Activated CD4-positive, alpha-beta T cell treated with anti-CD3 and anti-CD28 coated beads, Interleukin-2, amount 10 ng/mL, durations not matched to agents 24 days and 14 days (primary cell): Measurements from ENCODE around the gene DHRS3. TPM values are rescaled to one million over a fixed set of nuclear protein-coding genes. Genes with fewer than 3 reads are reported as not detected.
A peak's percentile ranks its signal among the peaks of the same experiment; 100 is the strongest.
"Not testable (repeated sequence)": the region's sequence is repeated elsewhere in the genome, so short reads cannot be mapped to it uniquely, and the experiment has no call there.

ENCODE experiments used
- DNase-seq: peaks from one replicate; pipeline ENCODE4 v3.0.0; 2022
- H3K27ac Mint-ChIP-seq: one replicate; pipeline ENCODE4 v1.8.0; 2022; ENCODE audit warnings: mild to moderate bottlenecking, mixed read lengths
- H3K27me3 Mint-ChIP-seq: one replicate; pipeline ENCODE4 v1.8.0; 2022; ENCODE audit warnings: mixed read lengths
- H3K36me3 Mint-ChIP-seq: one replicate; pipeline ENCODE4 v1.8.0; 2022; ENCODE audit warnings: low read depth, mild to moderate bottlenecking, mixed read lengths
- H3K4me1 Mint-ChIP-seq: one replicate; pipeline ENCODE4 v1.8.0; 2021; ENCODE audit warnings: mixed read lengths
- H3K4me3 Mint-ChIP-seq: one replicate; pipeline ENCODE4 v1.8.0; 2022; ENCODE audit warnings: mild to moderate bottlenecking, moderate library complexity, mixed read lengths
- H3K9me3 Mint-ChIP-seq: one replicate; pipeline ENCODE4 v1.8.0; 2021; ENCODE audit warnings: mixed read lengths
- intact Hi-C: fragments of 100-400 bp; cut with micrococcal nuclease; formaldehyde crosslinking; loops from one replicate; pipeline ENCODE4 v1.15.1; 2023
- total RNA-seq: library from RNA; stranded (reverse); gene quantifications from 2 replicates; pipeline ENCODE4 v1.2.3, GENCODE V29; 2022

Gene DHRS3, protein sequence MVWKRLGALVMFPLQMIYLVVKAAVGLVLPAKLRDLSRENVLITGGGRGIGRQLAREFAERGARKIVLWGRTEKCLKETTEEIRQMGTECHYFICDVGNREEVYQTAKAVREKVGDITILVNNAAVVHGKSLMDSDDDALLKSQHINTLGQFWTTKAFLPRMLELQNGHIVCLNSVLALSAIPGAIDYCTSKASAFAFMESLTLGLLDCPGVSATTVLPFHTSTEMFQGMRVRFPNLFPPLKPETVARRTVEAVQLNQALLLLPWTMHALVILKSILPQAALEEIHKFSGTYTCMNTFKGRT
- 66.4 and 69.2 TPM in 2 replicates for total RNA-seq

DNA sequence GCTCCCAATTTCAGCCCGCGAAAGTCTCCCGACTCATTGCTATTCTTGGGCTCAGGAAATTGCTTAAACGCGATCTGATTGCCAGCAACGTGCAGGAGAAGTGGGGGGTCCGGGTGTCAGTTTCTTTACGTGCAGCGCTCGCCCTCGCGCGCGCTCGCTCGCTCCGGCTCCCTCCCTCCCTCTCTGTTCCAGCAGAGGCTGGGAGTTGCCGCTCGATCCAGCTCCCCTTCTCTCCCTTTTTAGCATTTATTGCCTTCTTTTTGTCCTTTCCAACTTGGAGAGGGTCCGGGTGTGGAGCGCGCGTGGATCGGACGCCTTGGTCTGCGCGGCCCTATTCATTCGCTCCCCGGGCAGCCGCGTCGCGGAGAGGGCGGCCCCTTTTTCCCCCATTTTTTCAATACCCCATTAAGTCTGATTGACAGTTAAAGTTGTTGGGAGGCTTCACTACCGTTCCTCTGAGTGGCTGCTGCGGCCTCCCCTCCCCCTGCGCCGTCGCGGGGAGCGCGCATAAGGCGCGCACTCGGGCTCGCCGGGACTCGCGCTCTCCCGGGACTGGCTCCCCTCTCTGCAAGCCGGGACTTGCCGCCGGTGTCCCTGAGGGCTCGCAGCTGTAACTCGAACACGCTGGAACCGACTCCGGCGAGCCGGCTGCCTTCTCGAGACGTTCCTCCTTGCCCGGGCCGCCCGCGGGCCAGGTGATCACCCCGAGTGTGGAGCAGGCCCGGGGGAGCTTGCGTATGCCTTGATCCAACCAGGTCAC is at the start of gene DHRS3:
Gene DHRS3, minus strand, starts transcription at position 310 of the 760 bp plus-strand sequence. CDS start 862 bp downstream, outside the sequence.
- peak within 1 kb of the TSS; percentile 99 for H3K4me3 Mint-ChIP-seq
- H3K27ac Mint-ChIP-seq: peak within 1 kb of the TSS; percentile 97
- intact Hi-C loops: loop anchor here (1.0 to 10.0 kb wide), 8 partner anchors 14 to 551 kb away; no protein-coding TSS in a partner anchor
- DNase-seq: peak; percentile 92
- H3K4me1 Mint-ChIP-seq: peaks cover 66% of the 10 kb centered on the region
- H3K27me3 Mint-ChIP-seq: peaks cover 2% of the 10 kb centered on the region
- peaks cover 26% of the 10 kb centered on the region for H3K36me3 Mint-ChIP-seq
- H3K9me3 Mint-ChIP-seq: no peaks in the 10 kb centered on the region

DNA sequence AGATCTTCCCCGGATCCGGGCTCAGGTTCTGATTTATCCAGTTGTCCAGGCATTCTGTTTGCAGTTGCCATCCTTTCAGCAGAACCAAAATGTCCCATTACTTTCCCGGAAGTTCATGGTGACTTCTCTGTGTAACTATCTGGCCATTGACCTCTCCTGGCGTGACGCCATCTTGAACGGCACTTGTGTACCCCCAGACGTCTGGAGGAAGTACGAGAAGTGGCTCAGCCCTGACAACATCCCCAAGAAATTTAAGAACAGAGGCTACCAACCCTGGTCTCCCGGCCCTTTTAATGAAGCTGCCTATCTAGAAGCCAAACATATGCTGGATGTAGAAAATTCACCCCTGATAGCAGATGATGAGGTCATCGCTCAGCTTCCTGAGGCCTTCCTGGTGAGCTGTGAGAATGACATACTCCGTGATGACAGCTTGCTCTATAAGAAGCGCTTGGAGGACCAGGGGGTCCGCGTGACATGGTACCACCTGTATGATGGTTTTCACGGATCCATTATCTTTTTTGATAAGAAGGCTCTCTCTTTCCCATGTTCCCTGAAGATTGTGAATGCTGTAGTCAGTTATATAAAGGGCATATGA is 48.2 kb upstream of the DHRS3 start:
- no peak overlapping the region for H3K27ac Mint-ChIP-seq
- DNase-seq: no peak
- H3K4me3 Mint-ChIP-seq: no peak overlapping the region
- no peaks in the 10 kb centered on the region for H3K36me3 Mint-ChIP-seq
- peaks cover 7% of the 10 kb centered on the region for H3K9me3 Mint-ChIP-seq
- intact Hi-C loops: no loop called here
- no peaks in the 10 kb centered on the region for H3K4me1 Mint-ChIP-seq
- H3K27me3 Mint-ChIP-seq: peaks cover 9% of the 10 kb centered on the region

DNA sequence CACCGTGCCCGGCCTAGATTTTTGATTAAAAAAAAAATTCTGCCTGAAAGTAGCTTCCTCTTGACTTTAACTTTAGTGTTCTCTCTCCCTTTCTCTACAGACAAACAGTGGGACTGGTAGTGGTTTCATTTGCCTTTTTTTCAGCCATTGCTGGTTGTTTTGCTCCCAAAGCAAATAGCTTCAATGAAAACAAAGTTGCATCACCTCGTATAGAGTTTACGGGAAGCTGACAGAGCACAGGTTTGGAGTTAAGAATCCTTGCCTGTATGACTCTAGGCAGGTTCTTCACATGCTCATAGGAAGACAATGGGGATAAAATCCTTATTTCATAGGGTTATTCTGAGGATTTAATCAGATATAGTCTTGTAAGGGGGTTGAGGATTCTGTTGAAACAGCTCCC is 47.5 kb upstream of the DHRS3 start:
- Mint-ChIP-seq H3K36me3 (no peaks in the 10 kb centered on the region), H3K9me3 (peaks cover 7% of the 10 kb centered on the region), H3K27me3 (peaks cover 7% of the 10 kb centered on the region), H3K4me3 (no peak overlapping the region), H3K27ac (no peak overlapping the region), H3K4me1 (no peaks in the 10 kb centered on the region)
- intact Hi-C loops: no loop called here
- no peak for DNase-seq

DNA sequence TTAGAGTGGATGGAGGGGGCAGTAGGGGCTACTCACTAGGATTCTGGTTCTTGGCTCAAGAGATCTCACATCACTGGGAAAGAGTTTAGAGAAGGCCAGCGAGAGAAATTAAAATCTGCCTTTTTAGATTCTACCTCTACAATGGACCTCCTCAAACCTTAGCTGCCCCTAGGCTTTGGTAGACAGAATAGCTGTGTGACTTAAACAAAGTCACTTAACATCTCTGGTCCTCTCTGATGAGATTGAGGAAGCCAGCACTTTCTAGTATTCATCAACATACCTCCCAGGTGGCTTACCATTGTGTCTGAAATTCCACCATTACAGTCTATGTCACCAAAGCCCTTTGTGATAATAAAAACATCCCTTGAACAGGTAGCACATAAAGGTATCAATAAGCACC is 44.5 kb upstream of the DHRS3 start:
- Mint-ChIP-seq H3K4me1 (peaks cover 6% of the 10 kb centered on the region), H3K9me3 (no peaks in the 10 kb centered on the region), H3K36me3 (no peaks in the 10 kb centered on the region), H3K27me3 (peaks cover 6% of the 10 kb centered on the region), H3K27ac (no peak overlapping the region), H3K4me3 (no peak overlapping the region)
- no peak for DNase-seq
- intact Hi-C loops: no loop called here

DNA sequence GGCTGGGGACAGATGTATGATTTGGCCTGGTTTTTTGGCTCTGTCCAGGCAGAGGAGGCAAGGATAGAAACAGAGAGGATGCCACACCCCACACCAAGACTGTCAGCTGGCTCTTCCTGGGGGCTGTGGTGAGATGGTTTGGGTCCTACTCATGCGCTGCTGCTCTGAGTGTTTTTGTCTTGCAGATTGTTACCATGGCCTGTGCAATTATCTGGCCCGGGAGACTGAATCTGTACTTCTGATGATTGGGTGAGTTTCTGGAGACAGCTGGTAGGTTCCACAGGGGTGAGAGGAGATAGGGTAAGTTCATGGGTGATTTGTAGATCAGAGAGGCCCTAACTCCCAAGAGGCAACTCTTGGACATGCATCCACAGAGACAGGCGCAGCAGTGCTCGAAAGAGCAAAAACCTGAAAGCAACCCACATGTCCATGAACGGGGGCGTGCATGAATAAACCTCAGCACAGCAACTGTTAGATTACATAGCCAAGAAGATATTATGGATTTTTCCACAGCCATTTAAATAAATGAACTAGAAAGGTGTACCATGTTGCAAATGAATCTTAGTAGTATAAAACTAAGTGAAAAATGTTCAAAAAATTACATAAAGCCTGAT is 43.7 kb upstream of the DHRS3 start:
- Mint-ChIP-seq H3K9me3 (no peaks in the 10 kb centered on the region), H3K4me3 (no peak overlapping the region), H3K36me3 (no peaks in the 10 kb centered on the region), H3K27me3 (peaks cover 11% of the 10 kb centered on the region), H3K27ac (no peak overlapping the region), H3K4me1 (peaks cover 6% of the 10 kb centered on the region)
- no peak for DNase-seq
- intact Hi-C loops: no loop called here

DNA sequence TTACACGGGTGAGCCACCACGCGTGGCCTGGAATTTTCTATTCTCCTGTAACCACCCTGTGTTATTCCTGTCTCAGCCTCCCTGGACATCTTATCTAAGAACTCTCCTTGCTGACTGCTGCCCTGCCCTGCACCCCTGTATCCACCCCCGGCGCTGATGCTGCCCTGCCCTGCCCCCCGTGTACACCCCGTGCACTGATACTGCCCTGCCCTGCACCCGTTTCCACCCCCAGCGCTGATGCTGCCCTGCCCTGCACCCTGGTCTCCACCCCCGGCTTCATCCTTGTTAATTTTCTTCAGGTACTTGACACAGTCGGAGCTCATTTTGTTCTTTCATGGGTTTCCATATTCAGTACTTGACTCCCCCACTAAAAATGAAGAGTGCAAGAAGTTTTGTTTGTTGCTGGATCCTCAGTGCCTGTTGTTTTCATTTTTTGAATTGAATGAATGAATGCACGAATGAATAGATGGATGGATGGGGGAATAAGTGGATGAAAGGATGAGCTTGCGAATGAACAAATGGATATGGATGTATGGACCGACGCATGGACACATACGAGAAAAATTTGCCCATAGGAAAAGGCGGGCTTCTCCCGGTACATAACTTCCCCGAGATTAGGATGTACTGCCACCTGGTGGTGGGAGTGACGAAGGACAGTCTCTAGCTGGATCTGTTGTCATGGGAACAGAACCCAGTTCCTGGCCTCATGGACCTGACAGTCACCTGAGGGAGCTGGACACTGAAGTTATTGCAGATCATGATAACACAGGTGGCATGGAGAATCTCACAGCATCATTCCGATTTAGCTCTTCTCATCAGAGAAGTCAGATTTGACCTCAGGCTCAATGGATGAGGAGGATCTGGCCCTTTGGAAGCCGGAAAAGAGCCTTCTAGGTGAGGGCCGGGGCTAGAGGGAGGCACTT is 40.8 kb upstream of the DHRS3 start:
- H3K9me3 Mint-ChIP-seq: no peaks in the 10 kb centered on the region
- DNase-seq: peak; percentile 92
- H3K27ac Mint-ChIP-seq: peak overlapping the region; percentile 6
- H3K27me3 Mint-ChIP-seq: peaks cover 11% of the 10 kb centered on the region
- H3K36me3 Mint-ChIP-seq: no peaks in the 10 kb centered on the region
- peaks cover 6% of the 10 kb centered on the region for H3K4me1 Mint-ChIP-seq
- peak overlapping the region; percentile 48 for H3K4me3 Mint-ChIP-seq
- intact Hi-C loops: loop anchor here (1.0 to 2.0 kb wide), 4 partner anchors 38 to 430 kb away; no protein-coding TSS in a partner anchor

DNA sequence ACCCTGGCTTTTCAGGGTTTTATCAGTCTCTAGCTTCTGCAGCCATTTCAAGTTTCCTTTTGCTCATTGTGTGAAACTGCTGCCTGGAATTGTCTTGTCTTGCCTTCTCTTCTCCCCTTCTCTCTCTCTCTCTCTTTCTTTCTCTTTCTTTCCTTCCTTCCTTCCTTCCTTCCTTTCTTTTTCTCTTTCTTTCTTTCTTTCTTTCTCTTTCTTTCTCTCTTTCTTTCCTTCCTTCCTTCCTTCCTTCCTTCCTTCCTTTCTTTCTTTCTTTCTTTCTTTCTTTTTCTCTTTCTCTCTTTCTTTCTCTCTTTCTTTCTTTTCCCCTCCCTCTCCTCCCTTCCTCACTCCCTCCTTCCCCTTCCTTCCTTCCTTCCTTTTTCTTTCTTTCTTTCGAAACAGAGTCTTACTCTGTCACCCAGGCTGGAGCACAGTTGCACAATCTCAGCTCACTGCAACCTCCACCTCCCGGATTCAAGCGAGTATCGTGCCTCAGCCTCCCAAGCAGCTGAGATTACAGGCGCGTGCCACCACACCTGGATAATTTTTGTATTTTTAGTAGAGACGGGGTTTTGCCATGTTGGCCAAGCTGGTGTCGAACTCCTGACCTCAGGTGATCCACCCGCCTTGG is 40.0 kb upstream of the DHRS3 start:
- H3K27me3 Mint-ChIP-seq, DNase-seq, H3K27ac Mint-ChIP-seq, H3K4me3 Mint-ChIP-seq, H3K4me1 Mint-ChIP-seq, H3K36me3 Mint-ChIP-seq, H3K9me3 Mint-ChIP-seq: not testable (repeated sequence)
- intact Hi-C loops: loop anchor here (2.0 kb wide), 2 partner anchors 385 to 429 kb away; no protein-coding TSS in a partner anchor

DNA sequence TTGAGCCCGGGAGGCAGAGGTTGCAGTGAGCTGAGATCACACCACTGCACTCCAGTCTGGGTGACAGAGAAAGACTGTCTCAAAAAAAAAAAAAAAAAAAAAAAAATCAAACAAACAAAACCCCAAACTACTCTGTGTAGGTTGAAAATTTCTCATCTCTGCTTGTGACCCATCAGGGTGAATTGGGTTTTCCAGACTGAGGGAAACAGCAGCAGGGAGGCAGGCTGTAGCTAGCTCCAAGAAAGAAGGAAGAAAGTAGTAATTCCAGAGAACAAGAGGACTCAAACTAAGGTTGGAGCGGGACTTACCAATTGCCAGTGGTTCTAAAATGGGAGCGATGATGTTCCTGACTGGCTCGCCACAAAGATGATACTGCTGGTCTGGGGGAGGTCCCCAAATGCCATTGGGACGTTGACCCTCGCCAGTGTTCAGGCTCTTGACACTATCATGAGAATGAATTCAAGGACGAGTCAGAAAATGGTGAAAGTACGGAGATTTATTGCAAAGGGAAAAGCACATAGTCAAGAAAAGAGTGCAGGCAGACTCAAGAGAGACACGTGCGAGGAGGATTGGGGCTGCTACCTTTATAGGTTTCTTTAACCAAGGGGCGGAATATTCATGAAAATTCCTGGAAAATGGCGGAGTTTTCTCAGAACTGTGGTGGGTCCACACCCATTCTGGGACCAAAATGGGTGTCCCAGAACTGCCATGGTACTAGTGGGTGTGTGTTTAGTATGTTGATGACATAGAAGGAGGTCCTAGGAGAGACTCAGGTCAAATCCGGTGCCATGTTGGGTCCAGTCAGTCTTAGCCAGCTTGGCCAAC is 39.3 kb upstream of the DHRS3 start:
- H3K4me1 Mint-ChIP-seq: peaks cover 6% of the 10 kb centered on the region
- peaks cover 10% of the 10 kb centered on the region for H3K27me3 Mint-ChIP-seq
- no peak for DNase-seq
- intact Hi-C loops: no loop called here
- H3K36me3 Mint-ChIP-seq: no peaks in the 10 kb centered on the region
- no peaks in the 10 kb centered on the region for H3K9me3 Mint-ChIP-seq
- H3K27ac Mint-ChIP-seq: no peak overlapping the region
- no peak overlapping the region for H3K4me3 Mint-ChIP-seq

DNA sequence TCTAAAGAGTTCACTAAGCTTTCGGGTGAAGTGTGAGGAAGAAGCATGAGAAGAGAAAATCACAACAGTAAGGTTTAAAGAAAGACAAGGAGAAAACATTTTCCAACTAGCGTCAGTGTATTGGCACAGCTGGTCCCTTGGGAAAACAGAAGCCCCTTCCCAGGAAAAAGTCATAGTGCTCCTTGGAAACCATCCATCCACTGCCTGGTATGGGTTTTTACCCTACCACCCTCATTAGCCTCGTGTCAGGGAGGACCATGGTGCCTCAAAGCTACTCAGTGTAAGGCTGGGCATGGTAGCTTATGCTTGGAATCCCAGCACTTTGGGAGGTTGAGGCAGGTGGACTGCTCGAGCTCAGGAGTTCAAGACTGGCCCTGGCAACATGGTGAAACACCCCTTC is 38.6 kb upstream of the DHRS3 start:
- peaks cover 6% of the 10 kb centered on the region for H3K4me1 Mint-ChIP-seq
- no peaks in the 10 kb centered on the region for H3K36me3 Mint-ChIP-seq
- DNase-seq: no peak
- intact Hi-C loops: no loop called here
- no peak overlapping the region for H3K4me3 Mint-ChIP-seq
- peaks cover 10% of the 10 kb centered on the region for H3K27me3 Mint-ChIP-seq
- H3K27ac Mint-ChIP-seq: no peak overlapping the region
- H3K9me3 Mint-ChIP-seq: no peaks in the 10 kb centered on the region

DNA sequence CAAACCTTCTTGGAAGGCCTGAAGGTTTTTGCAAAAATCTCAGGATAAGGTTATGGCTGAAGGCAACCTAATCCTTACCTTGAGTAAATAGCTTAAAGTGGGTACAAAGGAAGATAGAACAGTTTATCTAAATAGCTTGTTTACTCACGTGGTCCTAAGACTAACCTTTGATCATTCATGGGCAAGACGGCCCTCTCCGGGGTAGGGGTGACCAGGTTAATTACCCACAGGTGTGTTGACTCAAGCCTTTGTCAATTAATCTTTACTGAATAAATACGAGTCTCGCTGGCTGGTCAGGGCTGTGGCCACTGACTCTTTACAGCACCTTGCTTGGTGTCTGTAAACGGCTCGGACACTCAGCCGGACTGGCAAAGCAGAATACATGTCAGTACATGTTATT is 36.6 kb upstream of the DHRS3 start:
- no peak overlapping the region for H3K4me3 Mint-ChIP-seq
- intact Hi-C loops: no loop called here

DNA sequence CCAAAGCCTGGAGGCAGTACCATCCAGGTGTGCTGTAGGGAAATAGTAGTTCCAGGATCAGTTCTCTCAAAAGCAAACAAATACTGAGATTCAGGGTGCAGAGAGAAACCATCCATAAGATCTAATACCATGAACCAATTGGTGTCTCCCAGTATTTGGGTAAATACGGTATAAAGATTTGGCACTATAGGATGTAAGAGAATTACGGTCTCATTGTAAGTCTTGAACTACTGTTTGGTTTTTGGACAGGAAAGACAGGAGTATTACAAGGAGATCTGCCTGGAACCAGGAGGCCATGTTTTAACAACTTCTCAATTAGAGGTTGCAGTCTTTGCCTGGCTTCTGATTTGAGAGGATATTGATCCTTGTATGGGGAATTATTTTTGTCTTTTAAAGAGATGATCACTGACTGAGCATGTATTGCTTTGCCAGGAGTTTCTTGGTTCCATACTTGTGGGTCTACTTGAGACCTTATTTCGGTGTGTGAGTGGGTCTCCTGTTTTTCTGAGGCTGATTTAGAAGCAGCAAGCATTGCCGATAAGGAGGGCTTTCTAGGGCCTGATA is 36.1 kb upstream of the DHRS3 start:
- H3K27ac Mint-ChIP-seq: no peak overlapping the region
- H3K9me3 Mint-ChIP-seq: no peaks in the 10 kb centered on the region
- H3K4me1 Mint-ChIP-seq: peaks cover 6% of the 10 kb centered on the region
- H3K36me3 Mint-ChIP-seq: no peaks in the 10 kb centered on the region
- no peak overlapping the region for H3K4me3 Mint-ChIP-seq
- intact Hi-C loops: no loop called here
- H3K27me3 Mint-ChIP-seq: peaks cover 18% of the 10 kb centered on the region
- DNase-seq: no peak

More for the DNA sequence above, 36.6 kb upstream of the DHRS3 start:
- Mint-ChIP-seq H3K27me3 (peaks cover 16% of the 10 kb centered on the region), H3K9me3 (no peaks in the 10 kb centered on the region), H3K36me3 (no peaks in the 10 kb centered on the region), H3K27ac (no peak overlapping the region), H3K4me1 (peaks cover 6% of the 10 kb centered on the region)
- DNase-seq: no peak

DNA sequence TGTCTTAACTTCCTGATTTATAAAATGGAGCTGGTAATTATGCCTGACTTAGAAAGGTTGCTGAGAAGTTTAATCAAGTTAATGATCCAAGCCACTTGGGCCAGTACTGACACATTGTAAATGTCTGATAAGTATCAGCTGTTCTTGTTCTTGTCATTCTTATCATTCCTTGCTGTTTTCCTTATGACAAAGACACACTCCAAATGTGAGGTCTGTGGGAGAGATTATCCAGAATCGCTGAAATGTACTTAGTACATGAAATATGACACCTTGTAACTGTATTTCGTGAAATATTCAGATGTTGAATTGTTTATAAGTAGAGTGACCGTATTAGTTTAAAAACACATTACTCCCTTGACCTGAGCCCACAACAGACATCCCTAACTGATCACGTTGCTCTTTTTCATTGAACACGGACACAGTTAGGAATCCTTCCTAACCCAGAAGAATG is 32.0 kb upstream of the DHRS3 start:
- Mint-ChIP-seq H3K4me3 (no peak overlapping the region), H3K9me3 (no peaks in the 10 kb centered on the region), H3K27me3 (peaks cover 22% of the 10 kb centered on the region), H3K4me1 (no peaks in the 10 kb centered on the region), H3K27ac (no peak overlapping the region), H3K36me3 (no peaks in the 10 kb centered on the region)
- no peak for DNase-seq
- intact Hi-C loops: no loop called here
